ENCODE measurements around the gene ANO1.

The ANO1 gene

DNA sequence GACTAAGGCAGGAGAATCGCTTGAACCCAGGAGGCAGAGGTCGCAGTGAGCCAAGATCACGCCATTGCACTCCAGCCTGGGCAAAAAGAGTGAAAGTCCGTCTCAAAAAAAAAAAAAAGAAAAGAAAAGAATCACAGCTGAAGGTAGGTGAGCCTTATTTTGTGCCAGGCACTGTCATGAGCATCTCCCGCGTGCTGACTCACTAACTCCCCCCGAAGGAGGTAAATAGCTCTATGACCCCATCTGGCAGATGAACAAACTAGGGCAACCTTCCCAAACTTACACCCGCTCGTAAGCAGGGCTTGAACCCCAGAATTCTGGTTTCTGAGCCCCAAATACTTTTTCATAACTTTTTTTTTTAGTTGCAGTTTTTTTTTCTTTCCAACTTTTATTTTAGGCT lies 60.3 kb downstream of the ANO1 start:
- no peaks in the 10 kb centered on the region for H3K27me3 ChIP-seq (ENCODE audit: control insufficient read depth, insufficient read depth, low read length)
- no peaks in the 10 kb centered on the region for H3K36me3 ChIP-seq (ENCODE audit: control insufficient read depth, insufficient read depth, low read length)
- no peak overlapping the region for H3K4me3 ChIP-seq (ENCODE audit: low read length)
- H3K27ac ChIP-seq (ENCODE audit: low read length), result no peak overlapping the region
- WGBS (ENCODE audit: insufficient coverage, insufficient read length), result no CpG with 5 or more reads among the region's 9 CpGs
- H3K9me3 ChIP-seq (ENCODE audit: control insufficient read depth, insufficient read depth, low read length), result no peaks in the 10 kb centered on the region
- peaks cover 5% of the 10 kb centered on the region for H3K4me1 ChIP-seq (ENCODE audit: control insufficient read depth, insufficient read depth, low read length)
- DNase-seq (ENCODE audit: low read depth, low spot score), result no peak

DNA sequence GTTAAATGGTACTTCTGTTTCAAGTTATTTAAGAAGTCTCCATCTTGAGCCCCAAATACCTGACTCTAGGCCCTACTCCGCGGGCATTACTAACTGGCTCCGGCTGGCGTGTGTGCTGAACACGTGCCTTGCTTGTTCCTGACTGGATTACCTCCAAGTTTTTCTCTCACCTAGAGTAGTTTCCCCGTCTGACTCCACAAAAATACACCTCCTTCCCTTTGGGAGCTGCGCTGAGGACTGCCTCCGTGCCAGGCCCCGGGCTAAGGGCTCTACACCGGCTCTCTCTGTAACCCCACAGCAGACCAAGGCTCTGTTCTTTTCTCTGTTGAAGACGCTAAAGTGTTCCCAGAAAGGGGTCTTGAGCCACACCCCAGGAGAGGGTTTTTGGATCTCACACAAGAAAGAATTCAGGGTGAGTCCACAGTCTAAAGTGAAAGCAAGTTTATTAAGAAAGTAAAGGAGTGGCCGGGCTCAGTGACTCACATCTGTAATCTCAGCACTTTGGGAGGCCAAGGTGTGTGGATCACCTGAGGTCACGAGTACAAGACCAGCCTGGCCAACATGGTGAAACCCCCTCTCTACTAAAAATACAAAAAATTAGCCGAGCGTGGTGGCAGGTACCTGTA lies 61.8 kb downstream of the ANO1 start:
- no peak for DNase-seq (ENCODE audit: low read depth, low spot score)
- Histone ChIP-seq H3K9me3 (ENCODE audit: control insufficient read depth, insufficient read depth, low read length) (no peaks in the 10 kb centered on the region), H3K4me3 (ENCODE audit: low read length) (no peak overlapping the region), H3K36me3 (ENCODE audit: control insufficient read depth, insufficient read depth, low read length) (no peaks in the 10 kb centered on the region), H3K4me1 (ENCODE audit: control insufficient read depth, insufficient read depth, low read length) (peaks cover 5% of the 10 kb centered on the region), H3K27ac (ENCODE audit: low read length) (no peak overlapping the region), H3K27me3 (ENCODE audit: control insufficient read depth, insufficient read depth, low read length) (no peaks in the 10 kb centered on the region)
- WGBS (ENCODE audit: insufficient coverage, insufficient read length), result no CpG with 5 or more reads among the region's 15 CpGs

DNA sequence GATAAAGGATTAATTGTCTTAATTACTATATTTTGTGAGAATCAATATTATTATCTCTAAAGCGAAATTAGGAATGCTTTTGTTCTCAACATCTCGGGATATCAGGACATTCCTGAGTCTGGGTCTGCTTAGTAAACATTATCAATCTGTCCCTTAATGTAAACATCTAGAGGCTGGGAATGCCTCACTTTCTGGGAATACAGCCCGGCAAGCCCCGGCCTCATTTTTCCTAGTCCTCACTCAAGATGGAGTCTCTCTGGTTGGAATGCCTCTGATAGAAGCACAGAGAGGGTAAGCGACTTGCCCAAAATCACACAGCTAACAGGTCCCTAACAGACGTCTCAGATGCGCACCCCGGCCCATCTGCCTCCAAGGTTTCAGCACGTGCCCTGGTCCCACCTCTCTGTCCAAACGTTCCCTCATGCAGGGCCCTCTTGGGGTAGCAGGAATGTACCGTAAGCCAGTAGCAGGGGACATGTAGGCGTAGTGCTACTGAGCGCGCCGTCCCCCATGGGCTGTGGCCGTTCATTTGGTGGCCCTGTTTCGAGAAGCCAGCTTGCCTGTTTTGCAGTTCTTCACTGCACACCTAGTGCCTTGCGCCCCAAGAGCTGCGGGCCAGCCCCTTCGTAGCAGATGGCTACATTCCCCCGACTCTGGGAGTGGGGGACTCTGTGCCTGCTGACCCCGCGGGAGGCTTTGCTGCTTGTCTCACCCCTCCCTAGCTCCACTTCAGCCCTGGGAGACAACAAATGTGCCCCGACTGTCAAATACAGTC lies 62.8 kb downstream of the ANO1 start:
- no peaks in the 10 kb centered on the region for H3K36me3 ChIP-seq (ENCODE audit: control insufficient read depth, insufficient read depth, low read length)
- no peak overlapping the region for H3K27ac ChIP-seq (ENCODE audit: low read length)
- no peak overlapping the region for H3K4me3 ChIP-seq (ENCODE audit: low read length)
- DNase-seq (ENCODE audit: low read depth, low spot score), result no peak
- peaks cover 5% of the 10 kb centered on the region for H3K4me1 ChIP-seq (ENCODE audit: control insufficient read depth, insufficient read depth, low read length)
- H3K27me3 ChIP-seq (ENCODE audit: control insufficient read depth, insufficient read depth, low read length), result no peaks in the 10 kb centered on the region
- no CpG with 5 or more reads among the region's 24 CpGs for whole genome bisulfite sequencing (ENCODE audit: insufficient coverage, insufficient read length)
- no peaks in the 10 kb centered on the region for H3K9me3 ChIP-seq (ENCODE audit: control insufficient read depth, insufficient read depth, low read length)

DNA sequence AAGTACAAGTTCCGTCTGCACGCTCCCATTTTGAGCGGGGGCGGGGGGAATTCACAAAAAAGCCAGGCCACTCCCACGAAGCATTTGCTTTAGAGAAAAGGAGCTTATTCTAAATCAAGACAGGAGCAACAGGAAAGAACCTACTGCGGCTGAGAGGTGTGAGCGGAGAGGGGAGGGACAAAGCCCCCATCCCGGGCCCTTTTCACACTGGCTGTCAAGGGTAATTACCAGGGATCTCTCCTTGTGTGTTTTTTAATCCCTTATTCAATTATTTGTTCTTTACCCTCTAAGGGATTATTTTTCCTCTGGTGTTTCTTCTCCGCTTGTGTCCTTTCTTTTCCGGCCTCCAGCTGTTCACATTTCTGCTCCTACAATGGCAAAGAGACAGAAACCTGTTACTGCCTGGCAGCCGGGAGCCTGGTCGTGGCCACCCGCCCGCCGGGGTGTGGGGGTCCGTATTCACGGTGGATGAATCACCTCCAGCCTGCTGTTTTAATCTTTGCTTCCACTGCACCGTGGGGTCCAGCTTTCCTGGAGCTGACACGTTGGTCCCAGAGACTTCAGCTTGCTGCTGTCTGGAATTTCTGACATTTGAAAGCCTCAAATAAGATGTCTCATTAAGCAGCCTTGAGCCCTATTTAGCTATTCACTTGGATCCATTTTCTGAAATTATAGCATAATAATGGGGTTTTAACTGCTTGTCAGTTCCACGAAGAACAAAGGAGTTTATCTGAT lies 63.5 kb downstream of the ANO1 start:
- H3K27ac ChIP-seq (ENCODE audit: low read length), result no peak overlapping the region
- H3K4me1 ChIP-seq (ENCODE audit: control insufficient read depth, insufficient read depth, low read length), result peaks cover 5% of the 10 kb centered on the region
- no peaks in the 10 kb centered on the region for H3K9me3 ChIP-seq (ENCODE audit: control insufficient read depth, insufficient read depth, low read length)
- no peak overlapping the region for H3K4me3 ChIP-seq (ENCODE audit: low read length)
- DNase-seq (ENCODE audit: low read depth, low spot score), result no peak
- H3K36me3 ChIP-seq (ENCODE audit: control insufficient read depth, insufficient read depth, low read length), result no peaks in the 10 kb centered on the region
- no CpG with 5 or more reads among the region's 20 CpGs for WGBS (ENCODE audit: insufficient coverage, insufficient read length)
- no peaks in the 10 kb centered on the region for H3K27me3 ChIP-seq (ENCODE audit: control insufficient read depth, insufficient read depth, low read length)

DNA sequence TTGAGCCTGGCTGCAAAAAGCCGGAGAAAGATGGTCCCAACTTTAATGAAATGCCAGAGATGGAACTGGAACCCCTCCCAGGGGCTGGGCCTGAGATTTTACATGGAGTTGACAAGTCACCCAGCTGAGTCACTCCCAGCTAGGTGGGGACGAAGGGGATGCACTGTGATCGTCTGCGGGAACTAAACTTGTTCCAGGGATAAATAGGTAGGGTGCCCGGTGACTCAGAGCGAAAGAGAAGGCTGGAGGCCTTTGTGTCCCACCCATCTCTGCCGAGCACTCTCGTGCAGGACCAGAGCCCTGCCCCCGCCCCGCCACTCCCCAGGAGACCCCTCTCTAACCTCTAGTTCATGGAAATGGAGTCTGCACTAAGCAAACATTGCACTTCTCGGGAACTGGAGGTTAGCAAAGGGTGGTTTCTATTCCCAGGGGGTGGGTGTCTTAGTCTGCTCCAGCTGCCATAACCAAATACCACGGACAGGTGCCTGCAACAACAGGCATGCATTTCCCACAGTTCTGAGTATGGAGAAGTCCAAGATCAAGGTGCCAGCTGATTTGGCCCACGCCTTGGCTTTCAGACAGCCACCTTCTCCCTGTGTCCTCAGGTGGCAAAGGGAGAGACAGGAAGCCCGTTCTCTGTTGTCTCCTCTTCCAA lies 64.2 kb downstream of the ANO1 start:
- H3K4me3 ChIP-seq (ENCODE audit: low read length), result no peak overlapping the region
- no peaks in the 10 kb centered on the region for H3K27me3 ChIP-seq (ENCODE audit: control insufficient read depth, insufficient read depth, low read length)
- no peaks in the 10 kb centered on the region for H3K9me3 ChIP-seq (ENCODE audit: control insufficient read depth, insufficient read depth, low read length)
- H3K4me1 ChIP-seq (ENCODE audit: control insufficient read depth, insufficient read depth, low read length), result peaks cover 7% of the 10 kb centered on the region
- no CpG with 5 or more reads among the region's 14 CpGs for WGBS (ENCODE audit: insufficient coverage, insufficient read length)
- no peak overlapping the region for H3K27ac ChIP-seq (ENCODE audit: low read length)
- no peaks in the 10 kb centered on the region for H3K36me3 ChIP-seq (ENCODE audit: control insufficient read depth, insufficient read depth, low read length)
- no peak for DNase-seq (ENCODE audit: low read depth, low spot score)

DNA sequence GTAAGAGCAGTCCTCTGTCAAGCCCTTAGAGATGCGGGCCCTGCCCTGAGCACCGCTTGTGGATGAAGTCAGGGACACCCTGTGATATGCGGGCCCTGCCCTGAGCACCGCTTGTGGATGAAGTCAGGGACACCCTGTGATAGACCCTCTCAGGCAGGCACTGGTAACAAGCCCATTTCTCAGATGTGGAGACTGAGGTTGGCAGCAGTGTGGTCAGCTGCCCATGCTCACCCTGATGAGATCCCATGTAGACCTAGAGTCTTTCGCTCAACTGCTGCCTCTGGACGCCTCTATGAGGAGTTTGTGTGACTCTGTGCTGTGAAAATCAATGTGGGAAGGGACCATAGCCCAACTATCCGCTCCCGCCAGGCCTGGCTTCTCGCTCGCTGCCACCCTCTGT lies 66.1 kb downstream of the ANO1 start:
- H3K4me3 ChIP-seq (ENCODE audit: low read length), result no peak overlapping the region
- no CpG with 5 or more reads among the region's 10 CpGs for WGBS (ENCODE audit: insufficient coverage, insufficient read length)
- no peaks in the 10 kb centered on the region for H3K36me3 ChIP-seq (ENCODE audit: control insufficient read depth, insufficient read depth, low read length)
- H3K9me3 ChIP-seq (ENCODE audit: control insufficient read depth, insufficient read depth, low read length), result no peaks in the 10 kb centered on the region
- DNase-seq (ENCODE audit: low read depth, low spot score), result no peak
- H3K4me1 ChIP-seq (ENCODE audit: control insufficient read depth, insufficient read depth, low read length), result peaks cover 7% of the 10 kb centered on the region
- no peaks in the 10 kb centered on the region for H3K27me3 ChIP-seq (ENCODE audit: control insufficient read depth, insufficient read depth, low read length)
- no peak overlapping the region for H3K27ac ChIP-seq (ENCODE audit: low read length)

DNA sequence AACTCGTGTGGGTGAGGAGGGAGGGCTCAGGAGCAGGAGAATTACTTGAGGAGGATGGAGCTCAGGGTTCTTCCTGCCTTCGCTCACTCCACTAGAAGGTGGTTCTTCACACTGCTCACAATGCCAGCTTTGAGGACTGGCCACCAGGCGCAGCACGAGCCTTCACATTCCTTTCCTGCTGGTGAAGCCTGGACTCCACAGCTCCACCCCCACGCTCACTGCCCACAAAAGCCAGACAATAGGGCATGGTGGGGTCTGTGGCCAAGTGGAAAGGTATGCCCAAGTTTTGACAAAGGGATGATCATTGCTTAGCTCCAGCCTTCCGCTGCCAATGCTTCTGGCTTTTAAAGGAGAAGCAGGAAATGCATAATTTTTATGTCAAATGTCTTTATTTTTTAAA lies 67.0 kb downstream of the ANO1 start:
- peaks cover 7% of the 10 kb centered on the region for H3K4me1 ChIP-seq (ENCODE audit: control insufficient read depth, insufficient read depth, low read length)
- no peak overlapping the region for H3K4me3 ChIP-seq (ENCODE audit: low read length)
- H3K27ac ChIP-seq (ENCODE audit: low read length), result no peak overlapping the region
- WGBS (ENCODE audit: insufficient coverage, insufficient read length), result no CpG with 5 or more reads among the region's 6 CpGs
- H3K36me3 ChIP-seq (ENCODE audit: control insufficient read depth, insufficient read depth, low read length), result no peaks in the 10 kb centered on the region
- DNase-seq (ENCODE audit: low read depth, low spot score), result no peak
- no peaks in the 10 kb centered on the region for H3K27me3 ChIP-seq (ENCODE audit: control insufficient read depth, insufficient read depth, low read length)
- H3K9me3 ChIP-seq (ENCODE audit: control insufficient read depth, insufficient read depth, low read length), result no peaks in the 10 kb centered on the region

DNA sequence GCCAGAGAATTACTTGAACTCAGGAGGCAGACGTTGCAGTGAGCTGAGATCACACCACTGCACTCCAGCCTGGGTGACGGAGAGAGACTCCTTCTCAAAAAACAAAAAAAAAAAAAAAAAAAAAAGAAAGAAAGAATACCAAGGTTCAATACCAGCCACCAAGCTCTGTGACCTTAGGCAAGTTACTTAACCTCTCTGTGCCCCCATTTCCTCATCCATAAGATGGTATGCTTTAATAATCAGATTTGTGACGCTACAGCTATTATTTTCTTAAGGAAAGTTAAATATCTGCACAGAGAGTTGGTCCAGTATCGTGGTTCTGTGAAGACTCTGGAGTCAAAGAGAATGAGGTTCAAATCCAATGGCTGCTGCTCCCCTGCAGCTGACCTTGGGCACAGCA lies 67.7 kb downstream of the ANO1 start:
- H3K4me3 ChIP-seq (ENCODE audit: low read length), result no peak overlapping the region
- WGBS (ENCODE audit: insufficient coverage, insufficient read length), result no CpG with 5 or more reads among the region's 4 CpGs
- H3K27ac ChIP-seq (ENCODE audit: low read length), result no peak overlapping the region
- H3K4me1 ChIP-seq (ENCODE audit: control insufficient read depth, insufficient read depth, low read length), result peaks cover 6% of the 10 kb centered on the region
- no peaks in the 10 kb centered on the region for H3K9me3 ChIP-seq (ENCODE audit: control insufficient read depth, insufficient read depth, low read length)
- no peaks in the 10 kb centered on the region for H3K27me3 ChIP-seq (ENCODE audit: control insufficient read depth, insufficient read depth, low read length)
- no peaks in the 10 kb centered on the region for H3K36me3 ChIP-seq (ENCODE audit: control insufficient read depth, insufficient read depth, low read length)
- DNase-seq (ENCODE audit: low read depth, low spot score), result no peak

DNA sequence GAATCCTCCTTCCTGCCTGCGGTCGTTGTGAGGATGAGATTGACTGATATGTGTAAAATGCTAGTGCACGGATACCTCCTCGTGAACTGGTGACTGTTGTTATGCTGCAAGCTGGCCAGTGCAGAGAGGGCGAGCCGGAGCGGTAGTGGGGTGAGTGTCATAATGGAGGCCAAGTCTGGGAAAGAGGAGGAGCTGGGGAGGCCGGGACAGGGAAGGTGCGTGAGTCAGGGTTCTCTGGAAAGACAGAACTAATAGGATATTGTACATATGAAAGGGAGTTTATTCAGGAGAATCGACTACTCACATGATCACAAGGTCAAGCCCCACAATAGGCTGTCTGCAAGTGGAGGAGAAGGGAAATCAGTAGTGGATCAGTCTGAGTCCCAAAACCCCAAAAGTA lies 68.2 kb downstream of the ANO1 start:
- Histone ChIP-seq H3K27ac (ENCODE audit: low read length) (no peak overlapping the region), H3K36me3 (ENCODE audit: control insufficient read depth, insufficient read depth, low read length) (no peaks in the 10 kb centered on the region), H3K27me3 (ENCODE audit: control insufficient read depth, insufficient read depth, low read length) (no peaks in the 10 kb centered on the region), H3K4me1 (ENCODE audit: control insufficient read depth, insufficient read depth, low read length) (0 out of 2 replicates have a peak, but pooled peaks cover 3% of the 10 kb centered on the region), H3K9me3 (ENCODE audit: control insufficient read depth, insufficient read depth, low read length) (no peaks in the 10 kb centered on the region), H3K4me3 (ENCODE audit: low read length) (no peak overlapping the region)
- DNase-seq (ENCODE audit: low read depth, low spot score), result no peak
- no CpG with 5 or more reads among the region's 10 CpGs for WGBS (ENCODE audit: insufficient coverage, insufficient read length)

DNA sequence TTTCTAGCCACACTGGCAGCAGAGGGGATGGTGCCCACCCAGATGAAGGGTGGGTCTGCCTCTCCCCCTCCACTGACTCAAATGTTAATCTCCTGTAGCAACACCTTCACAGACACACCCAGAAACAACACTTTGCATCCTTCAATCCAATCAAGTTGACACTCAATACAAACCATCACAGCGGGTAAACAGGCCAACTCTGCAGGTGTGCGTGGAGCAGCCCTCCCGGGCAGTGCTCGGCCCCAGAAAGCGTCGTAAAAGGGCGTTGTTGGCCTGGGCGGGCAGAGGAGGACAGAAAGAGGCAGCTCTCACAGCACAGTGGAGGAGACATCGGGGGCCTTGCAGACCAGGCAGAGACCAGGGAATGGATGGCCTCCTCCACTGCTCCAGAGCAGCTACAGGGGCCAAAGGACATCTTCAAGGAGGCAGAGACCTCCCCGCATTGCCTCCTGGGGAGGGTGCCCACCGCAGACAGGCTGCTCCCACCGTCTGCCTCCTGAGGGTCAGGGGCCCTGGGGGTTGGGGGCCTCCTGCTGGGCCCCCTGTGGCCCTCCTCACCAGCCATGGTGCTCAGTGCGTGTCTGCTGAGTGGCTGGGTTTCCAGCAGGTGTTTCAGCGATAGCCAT lies 68.9 kb downstream of the ANO1 start:
- Histone ChIP-seq H3K27ac (ENCODE audit: low read length) (no peak overlapping the region), H3K36me3 (ENCODE audit: control insufficient read depth, insufficient read depth, low read length) (no peaks in the 10 kb centered on the region), H3K4me1 (ENCODE audit: control insufficient read depth, insufficient read depth, low read length) (0 out of 2 replicates have a peak, but pooled peaks cover 3% of the 10 kb centered on the region), H3K27me3 (ENCODE audit: control insufficient read depth, insufficient read depth, low read length) (no peaks in the 10 kb centered on the region), H3K4me3 (ENCODE audit: low read length) (no peak overlapping the region), H3K9me3 (ENCODE audit: control insufficient read depth, insufficient read depth, low read length) (no peaks in the 10 kb centered on the region)
- no peak for DNase-seq (ENCODE audit: low read depth, low spot score)
- WGBS (ENCODE audit: insufficient coverage, insufficient read length), result no CpG with 5 or more reads among the region's 14 CpGs
